ENCODE data around the gene PEX5L. TPM values are rescaled to one million over a fixed set of nuclear protein-coding genes. Genes with fewer than 3 reads are reported as not detected.

PEX5L gene
- total RNA-seq, 1 experiment from 2014 or later: 3.2 TPM

- TF ChIP-seq ZNF512 (CRISPR knock-in tag; IDR thresholded peaks at IDR 0.05; ENCODE audit: borderline replicate concordance) (no peak), ZBTB21 (CRISPR knock-in tag; IDR thresholded peaks at IDR 0.05; ENCODE audit: borderline replicate concordance) (no peak), CDX4 (CRISPR knock-in tag; IDR thresholded peaks at IDR 0.05; ENCODE audit: borderline replicate concordance) (no peak), MYBL2 (CRISPR knock-in tag; IDR thresholded peaks at IDR 0.05) (no peak), GABPB1 (CRISPR knock-in tag; IDR thresholded peaks at IDR 0.05) (no peak), ZNF671 (CRISPR knock-in tag; IDR thresholded peaks at IDR 0.05) (no peak), SMAD4 (CRISPR knock-in tag; IDR thresholded peaks at IDR 0.05) (no peak), SP1 (CRISPR knock-in tag; conservative IDR thresholded peaks at IDR 0.05) (no peak), ATF2 (CRISPR knock-in tag; IDR thresholded peaks at IDR 0.05; ENCODE audit: borderline replicate concordance, low read depth) (no peak), CBFB (CRISPR knock-in tag; IDR thresholded peaks at IDR 0.05; ENCODE audit: low read depth) (no peak), ELF4 (CRISPR knock-in tag; IDR thresholded peaks at IDR 0.05; ENCODE audit: low read depth) (no peak)
- TF ChIP-seq, protein P1, sequence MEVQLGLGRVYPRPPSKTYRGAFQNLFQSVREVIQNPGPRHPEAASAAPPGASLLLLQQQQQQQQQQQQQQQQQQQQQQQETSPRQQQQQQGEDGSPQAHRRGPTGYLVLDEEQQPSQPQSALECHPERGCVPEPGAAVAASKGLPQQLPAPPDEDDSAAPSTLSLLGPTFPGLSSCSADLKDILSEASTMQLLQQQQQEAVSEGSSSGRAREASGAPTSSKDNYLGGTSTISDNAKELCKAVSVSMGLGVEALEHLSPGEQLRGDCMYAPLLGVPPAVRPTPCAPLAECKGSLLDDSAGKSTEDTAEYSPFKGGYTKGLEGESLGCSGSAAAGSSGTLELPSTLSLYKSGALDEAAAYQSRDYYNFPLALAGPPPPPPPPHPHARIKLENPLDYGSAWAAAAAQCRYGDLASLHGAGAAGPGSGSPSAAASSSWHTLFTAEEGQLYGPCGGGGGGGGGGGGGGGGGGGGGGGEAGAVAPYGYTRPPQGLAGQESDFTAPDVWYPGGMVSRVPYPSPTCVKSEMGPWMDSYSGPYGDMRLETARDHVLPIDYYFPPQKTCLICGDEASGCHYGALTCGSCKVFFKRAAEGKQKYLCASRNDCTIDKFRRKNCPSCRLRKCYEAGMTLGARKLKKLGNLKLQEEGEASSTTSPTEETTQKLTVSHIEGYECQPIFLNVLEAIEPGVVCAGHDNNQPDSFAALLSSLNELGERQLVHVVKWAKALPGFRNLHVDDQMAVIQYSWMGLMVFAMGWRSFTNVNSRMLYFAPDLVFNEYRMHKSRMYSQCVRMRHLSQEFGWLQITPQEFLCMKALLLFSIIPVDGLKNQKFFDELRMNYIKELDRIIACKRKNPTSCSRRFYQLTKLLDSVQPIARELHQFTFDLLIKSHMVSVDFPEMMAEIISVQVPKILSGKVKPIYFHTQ (CRISPR knock-in tag; IDR thresholded peaks at IDR 0.05): no peak
Measured at GRCh38 chr3:179896507-179896906, 140.2 kb downstream of the PEX5L start (continued).

DNA sequence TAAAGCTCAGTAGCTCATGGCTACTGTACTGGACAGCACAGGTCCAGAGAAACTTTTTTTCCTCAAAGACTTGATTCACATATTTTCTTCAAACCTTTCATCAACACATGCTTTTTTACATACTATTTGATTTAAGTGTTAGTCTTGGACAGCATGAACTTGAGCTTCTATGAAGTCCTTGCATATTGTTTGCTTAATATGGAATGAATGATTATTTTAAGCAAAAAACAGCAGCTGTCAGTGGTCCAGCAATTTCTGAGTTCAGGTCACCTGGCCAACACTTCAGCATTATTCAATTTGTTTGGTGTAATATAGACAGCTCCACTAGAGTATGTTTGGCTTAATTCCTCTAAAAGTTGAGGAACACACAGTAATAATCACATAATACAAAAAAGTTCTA, 141.4 kb downstream of the PEX5L start:
- ChIA-PET POLR2A (no interaction called here), CTCF (interaction anchor here (0.6 to 0.9 kb wide), 2 partner anchors 23 to 33 kb away, joined by 3 to 4 read pairs; no protein-coding TSS in a partner anchor)
- Mint-ChIP-seq H3K27ac (no peak overlapping the region), H3K4me3 (no peak overlapping the region), H3K27me3 (ENCODE audit: low read depth) (no peaks in the 10 kb centered on the region), H3K4me1 (no peaks in the 10 kb centered on the region), H3K9me3 (no peaks in the 10 kb centered on the region), H3K36me3 (no peaks in the 10 kb centered on the region)
- ATAC-seq: no peak
- DNase-seq (ENCODE audit: low spot score): no peak
- no peak for TF ChIP-seq SOX15 (CRISPR knock-in tag; IDR thresholded peaks at IDR 0.05)
- TF ChIP-seq, protein P2, sequence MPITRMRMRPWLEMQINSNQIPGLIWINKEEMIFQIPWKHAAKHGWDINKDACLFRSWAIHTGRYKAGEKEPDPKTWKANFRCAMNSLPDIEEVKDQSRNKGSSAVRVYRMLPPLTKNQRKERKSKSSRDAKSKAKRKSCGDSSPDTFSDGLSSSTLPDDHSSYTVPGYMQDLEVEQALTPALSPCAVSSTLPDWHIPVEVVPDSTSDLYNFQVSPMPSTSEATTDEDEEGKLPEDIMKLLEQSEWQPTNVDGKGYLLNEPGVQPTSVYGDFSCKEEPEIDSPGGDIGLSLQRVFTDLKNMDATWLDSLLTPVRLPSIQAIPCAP (CRISPR knock-in tag; IDR thresholded peaks at IDR 0.05): no peak
- no peak for TF ChIP-seq ZNF121 (CRISPR knock-in tag; IDR thresholded peaks at IDR 0.05)
- TF ChIP-seq, protein P3, sequence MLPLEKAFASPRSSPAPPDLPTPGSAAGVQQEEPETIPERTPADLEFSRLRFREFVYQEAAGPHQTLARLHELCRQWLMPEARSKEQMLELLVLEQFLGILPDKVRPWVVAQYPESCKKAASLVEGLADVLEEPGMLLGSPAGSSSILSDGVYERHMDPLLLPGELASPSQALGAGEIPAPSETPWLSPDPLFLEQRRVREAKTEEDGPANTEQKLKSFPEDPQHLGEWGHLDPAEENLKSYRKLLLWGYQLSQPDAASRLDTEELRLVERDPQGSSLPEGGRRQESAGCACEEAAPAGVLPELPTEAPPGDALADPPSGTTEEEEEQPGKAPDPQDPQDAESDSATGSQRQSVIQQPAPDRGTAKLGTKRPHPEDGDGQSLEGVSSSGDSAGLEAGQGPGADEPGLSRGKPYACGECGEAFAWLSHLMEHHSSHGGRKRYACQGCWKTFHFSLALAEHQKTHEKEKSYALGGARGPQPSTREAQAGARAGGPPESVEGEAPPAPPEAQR (CRISPR knock-in tag; IDR thresholded peaks at IDR 0.05): no peak
- no peak for TF ChIP-seq GRHL2 (CRISPR knock-in tag; IDR thresholded peaks at IDR 0.05; ENCODE audit: insufficient replicate concordance, severe bottlenecking)
- no peak for TF ChIP-seq TEAD1 (CRISPR knock-in tag; IDR thresholded peaks at IDR 0.05)
- no peak for TF ChIP-seq MLX (CRISPR knock-in tag; IDR thresholded peaks at IDR 0.05)
- no peak for TF ChIP-seq FOXP1 (CRISPR knock-in tag; IDR thresholded peaks at IDR 0.05; ENCODE audit: borderline replicate concordance)
- no peak for TF ChIP-seq PRDM15 (CRISPR knock-in tag; IDR thresholded peaks at IDR 0.05)
- TF ChIP-seq TEAD4 (CRISPR knock-in tag; IDR thresholded peaks at IDR 0.05): no peak
- no peak for TF ChIP-seq NFATC4 (CRISPR knock-in tag; IDR thresholded peaks at IDR 0.05)
- no peak for TF ChIP-seq PRRX2 (CRISPR knock-in tag; IDR thresholded peaks at IDR 0.05)
- TF ChIP-seq GTF2I (CRISPR knock-in tag; conservative IDR thresholded peaks at IDR 0.05): no peak
- no peak for TF ChIP-seq ZNF416 (CRISPR knock-in tag; IDR thresholded peaks at IDR 0.05)

Measured in WTC11 (cell line).